Common myeloid progenitor, CD34-positive (primary cell): ENCODE measurements around the gene HOXC9. TPM values are rescaled to one million over a fixed set of nuclear protein-coding genes. Genes with fewer than 3 reads are reported as not detected.
A peak's percentile ranks its signal among the peaks of the same experiment; 100 is the strongest.

Source experiments
- CTCF ChIA-PET: fragments of 350-600 bp; sonication (Branson Sonifier 250); formaldehyde crosslinking; loops from one replicate; lab custom pipeline; 2021; ENCODE audit warnings: antibody characterized with exemption; lab: Charles Lee
- POLR2A ChIA-PET: fragments of 350-600 bp; sonication (Branson Sonifier 250); formaldehyde crosslinking; loops from one replicate; lab custom pipeline; 2021; ENCODE audit warnings: antibody characterized with exemption; lab: Charles Lee
- DNase-seq, 3 donors: peaks; one replicate each; pipeline versions ENCODE4 v3.0.0 to v3.0.0-alpha.2; 2013
- H3K27ac ChIP-seq, 2 experiments: 1 replicate in 1 of 2; 2 replicates in 1 of 2; pipeline ENCODE4 v1.7.0; 2013; ENCODE audit warnings: inconsistent platforms in 2 of 2, low read length in 2 of 2, mild to moderate bottlenecking in 2 of 2, low read depth in 1 of 2, moderate library complexity in 1 of 2; ENCODE audit not compliant: severe bottlenecking in 2 of 2, insufficient read depth in 1 of 2, poor library complexity in 1 of 2
- H3K27me3 ChIP-seq, 5 experiments: replicated peaks in 2 of 5; 1 replicate in 3 of 5; 2 replicates in 2 of 5; pipeline versions ENCODE4 v1.6.1 to v1.7.0; 2013; ENCODE audit warnings: low read length in 4 of 5, mild to moderate bottlenecking in 2 of 5, moderate library complexity in 2 of 5, inconsistent platforms in 1 of 5; ENCODE audit not compliant: insufficient read depth in 5 of 5, control insufficient read depth in 4 of 5
- H3K36me3 ChIP-seq, 4 experiments: 1 replicate in 2 of 4; 2 replicates in 2 of 4; pipeline versions ENCODE4 v1.6.1 to v1.7.0; 2013; ENCODE audit warnings: low read length in 3 of 4, control low read depth in 1 of 4, mild to moderate bottlenecking in 1 of 4; ENCODE audit not compliant: control insufficient read depth in 4 of 4, insufficient read depth in 4 of 4
- H3K4me1 ChIP-seq, 4 experiments: 1 replicate in 3 of 4; 2 replicates in 1 of 4; pipeline versions ENCODE4 v1.6.1 to v1.7.1; 2013; ENCODE audit warnings: low read length in 3 of 4, mild to moderate bottlenecking in 3 of 4, control low read depth in 1 of 4, inconsistent platforms in 1 of 4, moderate library complexity in 1 of 4; ENCODE audit not compliant: control insufficient read depth in 4 of 4, insufficient read depth in 4 of 4; ENCODE audit errors: control extremely low read depth in 1 of 4
- H3K4me3 ChIP-seq, 7 experiments: 1 replicate in 4 of 7; 2 replicates in 3 of 7; pipeline versions ENCODE4 v1.5.1 to v1.7.0; 2013; ENCODE audit warnings: mild to moderate bottlenecking in 7 of 7, low read length in 6 of 7, moderate library complexity in 6 of 7, inconsistent platforms in 2 of 7, low read depth in 2 of 7, control low read depth in 1 of 7; ENCODE audit not compliant: insufficient read depth in 4 of 7, control insufficient read depth in 1 of 7; ENCODE audit errors: extremely low read depth in 1 of 7
- H3K9me3 ChIP-seq, 5 experiments: 1 replicate in 4 of 5; 2 replicates in 1 of 5; pipeline versions ENCODE4 v1.6.1 to v1.7.1; 2013; ENCODE audit warnings: low read length in 4 of 5, mild to moderate bottlenecking in 2 of 5, inconsistent platforms in 1 of 5, low read depth in 1 of 5, moderate library complexity in 1 of 5; ENCODE audit not compliant: control insufficient read depth in 4 of 5, insufficient read depth in 2 of 5; ENCODE audit errors: control extremely low read depth in 1 of 5
- WGBS: methylation state at CpG from one replicate; pipeline ENCODE4 v1.1.5; 2013; ENCODE audit not compliant: insufficient coverage; 5-methylcytosine and 5-hydroxymethylcytosine counted together
- polyA plus RNA-seq: library from polyadenylated mRNA; unstranded; fragments of 120-200 nt; gene quantifications from one replicate; pipeline ENCODE4 v1.2.1, GENCODE V29; 2013

The HOXC9 gene
- not detected for polyA plus RNA-seq

DNA sequence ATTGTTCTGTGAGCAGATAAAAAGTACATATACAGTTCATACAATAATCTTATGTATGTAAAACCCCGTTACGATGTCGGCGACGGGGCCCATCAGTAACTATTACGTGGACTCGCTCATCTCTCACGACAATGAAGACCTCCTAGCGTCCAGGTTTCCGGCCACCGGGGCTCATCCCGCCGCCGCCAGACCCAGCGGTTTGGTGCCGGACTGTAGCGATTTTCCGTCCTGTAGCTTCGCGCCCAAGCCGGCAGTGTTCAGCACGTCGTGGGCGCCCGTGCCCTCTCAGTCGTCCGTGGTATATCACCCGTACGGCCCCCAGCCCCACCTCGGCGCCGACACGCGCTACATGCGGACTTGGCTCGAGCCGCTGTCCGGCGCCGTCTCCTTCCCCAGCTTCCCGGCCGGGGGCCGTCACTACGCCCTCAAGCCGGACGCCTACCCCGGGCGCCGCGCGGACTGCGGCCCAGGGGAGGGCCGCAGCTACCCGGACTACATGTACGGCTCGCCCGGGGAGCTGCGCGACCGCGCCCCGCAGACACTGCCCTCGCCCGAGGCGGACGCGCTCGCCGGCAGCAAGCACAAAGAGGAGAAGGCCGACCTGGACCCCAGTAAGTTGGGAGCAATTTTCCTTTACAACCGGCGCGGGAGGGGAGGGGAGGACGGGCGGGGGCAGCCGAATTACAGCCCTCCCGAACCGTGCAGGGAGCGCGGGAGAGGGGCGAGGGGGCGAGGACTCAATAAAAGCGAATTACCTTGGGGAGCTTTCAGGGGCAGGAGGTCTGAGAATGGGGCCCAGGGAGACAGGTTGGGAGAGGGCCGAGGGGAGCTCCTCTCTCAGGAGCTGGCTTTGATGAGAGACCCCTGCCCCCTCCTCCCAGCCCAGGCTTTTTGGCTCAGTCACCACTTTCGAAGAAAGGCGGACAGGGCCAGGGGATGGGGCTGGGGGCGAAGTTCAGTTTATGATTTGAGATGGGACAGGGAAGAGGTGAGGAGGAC, at the start of gene HOXC9:
HOXC9 (plus strand) TSS at position 46 of the 999 bp plus-strand sequence; CDS start at position 74, 28 bp downstream.
- Histone ChIP-seq H3K27ac (peak within 1 kb of the TSS in 1 of 2 experiments; percentile 58), H3K36me3 (no peaks in the 10 kb centered on the region), H3K27me3 (peaks cover 3 to 100% (median 63%) of the 10 kb centered on the region in 5 experiments), H3K4me1 (peaks cover 0 to 21% (median 9%) of the 10 kb centered on the region in 4 experiments), H3K9me3 (no peaks in the 10 kb centered on the region), H3K4me3 (peak within 1 kb of the TSS in 1 of 7 experiments; percentile 16)
- ChIA-PET CTCF (interaction anchor here (0.9 to 7.5 kb wide), 6 partner anchors 9 to 205 kb away, joined by 3 to 46 read pairs (median 5); partner anchors contain the start of gene HOXC10), POLR2A (interaction anchor here (0.6 kb wide), 1 partner anchor 14 kb away, joined by 3 read pairs; no protein-coding TSS in a partner anchor)
- DNase-seq = no peak
- WGBS = 3% methylated on average over 78 of the region's 87 CpGs

DNA sequence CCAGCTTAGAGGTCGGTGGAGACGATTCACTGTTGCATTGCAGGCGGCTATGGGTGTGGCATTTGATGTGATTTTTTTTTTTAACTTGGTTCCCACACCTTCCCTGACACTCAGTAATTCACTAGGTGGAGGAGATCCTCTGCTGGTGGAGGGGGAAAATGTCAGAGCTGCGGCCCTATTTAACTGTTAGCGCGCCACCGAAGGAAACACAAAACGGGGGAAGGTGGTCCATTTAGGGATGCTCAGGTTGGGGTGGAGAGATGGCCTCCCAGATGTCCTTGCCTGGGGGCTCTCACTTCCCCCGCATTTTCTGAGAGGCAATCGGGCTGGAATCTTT, 49.6 kb upstream of the HOXC9 start:
- POLR2A ChIA-PET = no interaction called here
- Histone ChIP-seq H3K36me3 (no peaks in the 10 kb centered on the region), H3K4me1 (peaks cover 0 to 5% (median 2%) of the 10 kb centered on the region in 4 experiments), H3K27me3 (peaks cover 14 to 100% (median 79%) of the 10 kb centered on the region in 5 experiments), H3K4me3 (no peak overlapping the region), H3K9me3 (peaks cover 0 to 3% (median 0%) of the 10 kb centered on the region in 5 experiments), H3K27ac (no peak overlapping the region)
- WGBS = 7% methylated on average over 6 of the region's 10 CpGs
- CTCF ChIA-PET = interaction anchor here (1.8 kb wide), 1 partner anchor 82 kb away, joined by 4 read pairs; the partner anchor contains the start of gene HOXC5
- DNase-seq = no peak

DNA sequence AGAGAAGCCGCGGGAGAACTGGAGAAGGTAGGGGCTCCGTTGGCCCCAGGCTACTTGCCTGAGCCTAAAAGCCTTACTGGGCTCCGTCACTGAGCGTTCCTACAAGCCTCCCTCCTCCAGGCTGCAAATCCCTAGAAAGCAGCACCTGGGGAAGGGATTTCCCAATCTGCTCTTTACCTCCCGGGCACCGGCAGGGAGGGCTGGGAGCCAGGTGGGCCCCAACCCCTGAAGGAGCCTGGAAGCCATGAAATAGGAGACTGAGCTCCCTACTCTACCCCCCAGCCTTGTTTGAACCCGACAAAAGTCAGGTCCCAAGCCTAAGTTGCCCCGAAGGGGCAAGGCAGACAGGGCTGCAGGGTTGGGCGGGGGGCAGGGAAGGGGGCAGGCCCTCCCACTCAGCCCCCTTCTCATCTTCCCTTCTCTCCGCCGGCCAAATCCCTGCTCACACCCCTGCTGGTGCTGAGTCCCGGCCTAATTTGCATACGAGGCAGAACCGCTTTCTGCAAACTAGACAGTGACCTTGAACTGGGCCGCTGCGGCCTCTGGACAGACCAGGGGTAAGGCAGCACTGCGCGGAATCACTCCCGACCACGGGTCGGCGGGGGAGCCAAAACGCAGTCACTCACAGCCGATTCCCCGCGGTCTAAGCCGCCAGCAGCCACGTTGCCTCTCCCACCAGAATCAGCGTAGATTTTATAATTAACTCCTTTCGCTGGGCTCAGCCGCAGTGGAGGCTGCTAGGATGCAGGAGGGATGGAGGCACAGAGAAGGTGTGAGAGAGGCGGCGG, 49.0 kb upstream of the HOXC9 start:
- WGBS = 7% methylated on average over 26 of the region's 34 CpGs
- H3K27me3 ChIP-seq = peaks cover 10 to 100% (median 79%) of the 10 kb centered on the region in 5 experiments
- POLR2A ChIA-PET = no interaction called here

DNA sequence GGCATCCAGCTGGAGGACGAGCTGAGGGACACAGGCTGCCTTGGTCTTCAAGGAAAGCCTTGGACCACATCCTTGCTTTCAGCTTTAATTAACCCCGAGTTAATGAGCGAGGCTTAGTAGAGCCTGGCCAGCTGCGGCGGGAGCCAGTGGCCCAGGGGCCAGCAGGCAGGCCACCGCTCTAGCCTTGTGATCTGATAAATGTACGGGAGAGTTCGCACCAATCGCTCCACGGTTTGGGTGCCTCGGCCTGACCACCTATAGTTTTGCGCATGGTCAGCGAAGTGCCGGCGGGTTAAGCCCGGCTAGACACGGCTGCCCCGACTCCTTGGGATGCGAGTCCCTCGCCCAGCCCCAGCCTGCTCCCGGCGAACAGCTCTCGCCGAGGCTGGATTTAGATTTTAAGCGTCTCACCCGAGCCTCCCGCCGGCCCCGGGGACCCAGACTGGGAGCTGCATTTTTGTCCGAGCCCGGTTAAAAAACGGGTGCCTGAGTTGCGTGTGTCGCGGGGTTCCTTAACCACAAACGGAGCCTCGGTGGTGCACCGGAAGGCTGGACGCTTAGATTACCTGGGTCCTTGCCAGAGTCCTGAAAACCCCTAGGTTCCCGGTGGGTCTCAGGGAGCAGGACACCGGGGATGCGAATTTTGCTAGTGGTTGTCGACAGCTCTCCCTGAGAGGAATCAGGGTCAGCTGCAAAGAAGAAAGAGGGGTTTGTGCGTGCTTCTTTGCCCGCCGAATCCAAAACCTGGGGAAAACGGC, 48.2 kb upstream of the HOXC9 start:
- H3K27ac ChIP-seq = no peak overlapping the region
- H3K4me3 ChIP-seq = no peak overlapping the region
- WGBS = 5% methylated on average over 46 of the region's 47 CpGs
- peaks cover 8 to 100% (median 78%) of the 10 kb centered on the region in 5 experiments for H3K27me3 ChIP-seq
- peaks cover 0 to 15% (median 12%) of the 10 kb centered on the region in 4 experiments for H3K4me1 ChIP-seq
- DNase-seq = peak in 1 of 3 donors; percentile 31
- no peaks in the 10 kb centered on the region for H3K9me3 ChIP-seq
- no peaks in the 10 kb centered on the region for H3K36me3 ChIP-seq
- ChIA-PET CTCF (interaction anchor here (0.6 to 3.2 kb wide), 7 partner anchors 9 to 102 kb away, joined by 3 to 7 read pairs (median 4); partner anchors contain the start of genes HOXC4 and HOXC5), POLR2A (no interaction called here)

More for the DNA sequence above, 49.0 kb upstream of the HOXC9 start:
- Histone ChIP-seq H3K4me1 (peaks cover 0 to 8% (median 5%) of the 10 kb centered on the region in 4 experiments), H3K9me3 (peaks cover 0 to under 1% (median 0%) of the 10 kb centered on the region in 5 experiments), H3K4me3 (no peak overlapping the region), H3K27ac (no peak overlapping the region), H3K36me3 (no peaks in the 10 kb centered on the region)
- DNase-seq = no peak
- CTCF ChIA-PET = interaction anchor here (0.8 to 1.8 kb wide), 3 partner anchors 10 to 103 kb away, joined by 3 to 4 read pairs (median 4); partner anchors contain the start of genes HOXC4 and HOXC5

DNA sequence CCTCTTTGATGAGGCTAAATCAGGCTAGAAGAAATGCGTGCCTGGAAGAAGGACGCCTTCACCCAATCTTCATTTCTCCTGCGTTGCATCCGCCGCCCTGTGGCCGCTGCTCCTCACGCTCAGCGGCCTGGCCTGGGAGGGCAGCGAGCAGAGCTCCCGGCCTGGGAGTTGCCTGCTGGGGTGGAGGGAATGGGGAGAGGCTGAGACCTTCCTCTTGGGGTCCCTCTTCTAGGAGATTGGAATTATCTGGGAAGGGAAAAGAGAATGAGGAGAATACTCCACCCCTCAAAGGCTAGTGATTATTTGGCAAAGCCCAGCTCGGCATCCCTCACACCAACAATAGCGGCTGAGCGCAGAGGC, 47.6 kb upstream of the HOXC9 start:
- Histone ChIP-seq H3K27me3 (peaks cover 6 to 100% (median 80%) of the 10 kb centered on the region in 5 experiments), H3K4me3 (no peak overlapping the region), H3K9me3 (no peaks in the 10 kb centered on the region), H3K27ac (no peak overlapping the region), H3K36me3 (no peaks in the 10 kb centered on the region), H3K4me1 (peaks cover 0 to 21% (median 18%) of the 10 kb centered on the region in 4 experiments)
- 8% methylated on average over 6 of the region's 13 CpGs for WGBS
- CTCF ChIA-PET = interaction anchor here (0.6 to 3.2 kb wide), 7 partner anchors 10 to 80 kb away, joined by 3 to 10 read pairs (median 5); partner anchors contain the start of gene HOXC5
- peak in 1 of 3 donors; percentile 38 for DNase-seq
- POLR2A ChIA-PET = no interaction called here
